GM23338 (cell line): ENCODE measurements around the gene MAP2K7. TPM values are rescaled to one million over a fixed set of nuclear protein-coding genes. Genes with fewer than 3 reads are reported as not detected.

ENCODE experiments used
- ATAC-seq: fragments of 200-7000 bp; cut with Tn5 transposase; 3 replicates; pipeline ENCODE4 v1.9.1; 2020
- DNase-seq: peaks from one replicate; pipeline ENCODE4 v3.0.0-alpha.2; 2015; ENCODE audit warnings: low spot score
- H2AFZ ChIP-seq: fragments of 200-600 bp; sonication (generic); 2 replicates; pipeline ENCODE4 v1.8.0; 2016; ENCODE audit warnings: antibody characterized with exemption, mild to moderate bottlenecking, moderate library complexity
- H3F3A ChIP-seq: fragments of 200-600 bp; sonication (generic); replicated peaks from 2 replicates; pipeline ENCODE4 v1.8.0; 2017; ENCODE audit warnings: antibody characterized with exemption, mixed run types, low read depth
- H3K27ac ChIP-seq: fragments of 200-600 bp; sonication (generic); 2 replicates; pipeline ENCODE4 v1.6.1; 2016; ENCODE audit warnings: low read depth
- H3K27me3 ChIP-seq: fragments of 200-600 bp; sonication (generic); 2 replicates; pipeline ENCODE4 v1.8.0; 2016; ENCODE audit warnings: mild to moderate bottlenecking, mixed run types, moderate library complexity; ENCODE audit not compliant: insufficient read depth
- H3K36me3 ChIP-seq: fragments of 200-600 bp; sonication (generic); 2 replicates; pipeline ENCODE4 v1.8.0; 2016; ENCODE audit warnings: mild to moderate bottlenecking; ENCODE audit not compliant: insufficient read depth
- H3K4me1 ChIP-seq: fragments of 200-600 bp; sonication (generic); 2 replicates; pipeline ENCODE4 v1.8.0; 2016; ENCODE audit warnings: mild to moderate bottlenecking, moderate library complexity; ENCODE audit not compliant: insufficient read depth
- H3K4me2 ChIP-seq: fragments of 200-600 bp; sonication (generic); 2 replicates; pipeline ENCODE4 v1.7.1; 2017; ENCODE audit warnings: mixed run types
- H3K4me3 ChIP-seq: fragments of 200-600 bp; sonication (generic); 2 replicates; pipeline ENCODE4 v1.6.1; 2016; ENCODE audit warnings: mixed run types
- H3K79me2 ChIP-seq: fragments of 200-600 bp; sonication (generic); replicated peaks from 2 replicates; pipeline ENCODE4 v1.8.0; 2017; ENCODE audit warnings: mild to moderate bottlenecking; ENCODE audit not compliant: insufficient read depth
- H3K9me2 ChIP-seq: fragments of 200-600 bp; sonication (generic); 2 replicates; pipeline ENCODE4 v1.8.0; 2017; ENCODE audit not compliant: insufficient read depth
- H4K20me1 ChIP-seq: fragments of 200-600 bp; sonication (generic); replicated peaks from 2 replicates; pipeline ENCODE4 v1.8.0; 2017; ENCODE audit warnings: mild to moderate bottlenecking; ENCODE audit not compliant: insufficient read depth
- H3K27ac Mint-ChIP-seq: 2 replicates; pipeline ENCODE4 v1.8.0; 2020; ENCODE audit warnings: inconsistent platforms, mild to moderate bottlenecking, moderate library complexity, mixed read lengths
- H3K27me3 Mint-ChIP-seq: 3 replicates; pipeline ENCODE4 v1.8.0; 2022; ENCODE audit warnings: low read depth, mild to moderate bottlenecking, moderate library complexity, mixed read lengths, inconsistent platforms; ENCODE audit not compliant: insufficient read depth, poor library complexity
- H3K36me3 Mint-ChIP-seq: 3 replicates; pipeline ENCODE4 v1.8.0; 2021; ENCODE audit warnings: low read depth, mild to moderate bottlenecking, inconsistent platforms, moderate library complexity, mixed read lengths
- H3K4me1 Mint-ChIP-seq: 3 replicates; pipeline ENCODE4 v1.8.0; 2020; ENCODE audit warnings: mild to moderate bottlenecking, inconsistent platforms, mixed read lengths
- H3K4me3 Mint-ChIP-seq: 3 replicates; pipeline ENCODE4 v1.8.0; 2021; ENCODE audit warnings: moderate library complexity, mild to moderate bottlenecking, inconsistent platforms, mixed read lengths
- H3K9me3 Mint-ChIP-seq: 3 replicates; pipeline ENCODE4 v1.8.0; 2020; ENCODE audit warnings: moderate library complexity, mild to moderate bottlenecking, inconsistent platforms, mixed read lengths
- CREB1 ChIP-seq: fragments of 250-450 bp; sonication (Bioruptor Pico); IDR thresholded peaks from 2 replicates; pipeline ENCODE4 v1.5.0; 2020; ENCODE audit warnings: low read depth, mild to moderate bottlenecking, moderate library complexity
- EZH2phosphoT487 ChIP-seq: fragments of 200-600 bp; sonication (generic); IDR thresholded peaks from one replicate; pipeline ENCODE4 v1.8.1; 2018; ENCODE audit warnings: antibody characterized with exemption; ENCODE audit not compliant: unreplicated experiment
- JUNB ChIP-seq: IDR thresholded peaks from one replicate; pipeline ENCODE4 v1.6.1; 2016; ENCODE audit warnings: antibody characterized with exemption; ENCODE audit not compliant: unreplicated experiment
- ZNF331 ChIP-seq: fragments of 250-450 bp; sonication (Bioruptor Pico); IDR thresholded peaks from 2 replicates; pipeline ENCODE4 v1.5.0; 2020; ENCODE audit warnings: low read depth, mild to moderate bottlenecking, moderate library complexity
- polyA plus RNA-seq: library from polyadenylated mRNA; unstranded; fragments of >200 nt; fragmentation: Nextera tagmentation; extraction: Ambion mirVana; gene quantifications from 2 replicates; pipeline ENCODE4 v1.2.1, GENCODE V29; 2016
- total RNA-seq: library from RNA; depleted of rRNA; stranded (reverse); fragments of >200 nt; shearing (Covaris generic); gene quantifications from 2 replicates; pipeline ENCODE4 v1.2.3, GENCODE V29; 2014
- TF ChIP-seq, protein P1 (sequence below): fragments of 250-450 bp; sonication (Bioruptor Pico); IDR thresholded peaks from 2 replicates; pipeline ENCODE4 v1.5.0; 2020; ENCODE audit warnings: mild to moderate bottlenecking, moderate library complexity

Gene MAP2K7
- total and polyA plus RNA-seq, 2 experiments from 2014 or later = 11.3 to 22.6 TPM

GRCh38 chr19:7903244-7904073 is at the start of gene MAP2K7 (continued):
- TF ChIP-seq, protein P1, sequence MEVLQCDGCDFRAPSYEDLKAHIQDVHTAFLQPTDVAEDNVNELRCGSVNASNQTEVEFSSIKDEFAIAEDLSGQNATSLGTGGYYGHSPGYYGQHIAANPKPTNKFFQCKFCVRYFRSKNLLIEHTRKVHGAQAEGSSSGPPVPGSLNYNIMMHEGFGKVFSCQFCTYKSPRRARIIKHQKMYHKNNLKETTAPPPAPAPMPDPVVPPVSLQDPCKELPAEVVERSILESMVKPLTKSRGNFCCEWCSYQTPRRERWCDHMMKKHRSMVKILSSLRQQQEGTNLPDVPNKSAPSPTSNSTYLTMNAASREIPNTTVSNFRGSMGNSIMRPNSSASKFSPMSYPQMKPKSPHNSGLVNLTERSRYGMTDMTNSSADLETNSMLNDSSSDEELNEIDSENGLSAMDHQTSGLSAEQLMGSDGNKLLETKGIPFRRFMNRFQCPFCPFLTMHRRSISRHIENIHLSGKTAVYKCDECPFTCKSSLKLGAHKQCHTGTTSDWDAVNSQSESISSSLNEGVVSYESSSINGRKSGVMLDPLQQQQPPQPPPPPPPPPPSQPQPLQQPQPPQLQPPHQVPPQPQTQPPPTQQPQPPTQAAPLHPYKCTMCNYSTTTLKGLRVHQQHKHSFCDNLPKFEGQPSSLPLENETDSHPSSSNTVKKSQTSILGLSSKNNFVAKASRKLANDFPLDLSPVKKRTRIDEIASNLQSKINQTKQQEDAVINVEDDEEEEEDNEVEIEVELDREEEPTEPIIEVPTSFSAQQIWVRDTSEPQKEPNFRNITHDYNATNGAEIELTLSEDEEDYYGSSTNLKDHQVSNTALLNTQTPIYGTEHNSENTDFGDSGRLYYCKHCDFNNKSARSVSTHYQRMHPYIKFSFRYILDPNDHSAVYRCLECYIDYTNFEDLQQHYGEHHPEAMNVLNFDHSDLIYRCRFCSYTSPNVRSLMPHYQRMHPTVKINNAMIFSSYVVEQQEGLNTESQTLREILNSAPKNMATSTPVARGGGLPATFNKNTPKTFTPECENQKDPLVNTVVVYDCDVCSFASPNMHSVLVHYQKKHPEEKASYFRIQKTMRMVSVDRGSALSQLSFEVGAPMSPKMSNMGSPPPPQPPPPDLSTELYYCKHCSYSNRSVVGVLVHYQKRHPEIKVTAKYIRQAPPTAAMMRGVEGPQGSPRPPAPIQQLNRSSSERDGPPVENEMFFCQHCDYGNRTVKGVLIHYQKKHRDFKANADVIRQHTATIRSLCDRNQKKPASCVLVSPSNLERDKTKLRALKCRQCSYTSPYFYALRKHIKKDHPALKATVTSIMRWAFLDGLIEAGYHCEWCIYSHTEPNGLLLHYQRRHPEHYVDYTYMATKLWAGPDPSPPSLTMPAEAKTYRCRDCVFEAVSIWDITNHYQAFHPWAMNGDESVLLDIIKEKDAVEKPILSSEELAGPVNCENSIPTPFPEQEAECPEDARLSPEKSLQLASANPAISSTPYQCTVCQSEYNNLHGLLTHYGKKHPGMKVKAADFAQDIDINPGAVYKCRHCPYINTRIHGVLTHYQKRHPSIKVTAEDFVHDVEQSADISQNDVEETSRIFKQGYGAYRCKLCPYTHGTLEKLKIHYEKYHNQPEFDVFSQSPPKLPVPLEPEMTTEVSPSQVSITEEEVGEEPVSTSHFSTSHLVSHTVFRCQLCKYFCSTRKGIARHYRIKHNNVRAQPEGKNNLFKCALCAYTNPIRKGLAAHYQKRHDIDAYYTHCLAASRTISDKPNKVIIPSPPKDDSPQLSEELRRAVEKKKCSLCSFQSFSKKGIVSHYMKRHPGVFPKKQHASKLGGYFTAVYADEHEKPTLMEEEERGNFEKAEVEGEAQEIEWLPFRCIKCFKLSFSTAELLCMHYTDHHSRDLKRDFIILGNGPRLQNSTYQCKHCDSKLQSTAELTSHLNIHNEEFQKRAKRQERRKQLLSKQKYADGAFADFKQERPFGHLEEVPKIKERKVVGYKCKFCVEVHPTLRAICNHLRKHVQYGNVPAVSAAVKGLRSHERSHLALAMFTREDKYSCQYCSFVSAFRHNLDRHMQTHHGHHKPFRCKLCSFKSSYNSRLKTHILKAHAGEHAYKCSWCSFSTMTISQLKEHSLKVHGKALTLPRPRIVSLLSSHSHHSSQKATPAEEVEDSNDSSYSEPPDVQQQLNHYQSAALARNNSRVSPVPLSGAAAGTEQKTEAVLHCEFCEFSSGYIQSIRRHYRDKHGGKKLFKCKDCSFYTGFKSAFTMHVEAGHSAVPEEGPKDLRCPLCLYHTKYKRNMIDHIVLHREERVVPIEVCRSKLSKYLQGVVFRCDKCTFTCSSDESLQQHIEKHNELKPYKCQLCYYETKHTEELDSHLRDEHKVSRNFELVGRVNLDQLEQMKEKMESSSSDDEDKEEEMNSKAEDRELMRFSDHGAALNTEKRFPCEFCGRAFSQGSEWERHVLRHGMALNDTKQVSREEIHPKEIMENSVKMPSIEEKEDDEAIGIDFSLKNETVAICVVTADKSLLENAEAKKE (CRISPR knock-in tag) = no peak

- H3K4me2 ChIP-seq = no peak overlapping the region
- H2AFZ ChIP-seq = no peak overlapping the region
- Mint-ChIP-seq H3K27ac (no peak overlapping the region), H3K36me3 (no peaks in the 10 kb centered on the region; the same call in 2 of the 3 replicates), H3K4me3 (no peak overlapping the region; the same call in 2 of the 3 replicates), H3K4me1 (peaks cover 28% of the 10 kb centered on the region), H3K27me3 (peaks cover 22% of the 10 kb centered on the region), H3K9me3 (no peaks in the 10 kb centered on the region)
- no peaks in the 10 kb centered on the region for H4K20me1 ChIP-seq
- H3K79me2 ChIP-seq = no peaks in the 10 kb centered on the region
- ATAC-seq = no peak
- no peak for DNase-seq
- H3K27me3 ChIP-seq = peaks cover 2% of the 10 kb centered on the region; the same call in 1 of the 2 replicates
- no peaks in the 10 kb centered on the region for H3F3A ChIP-seq
- H3K9me2 ChIP-seq = no peaks in the 10 kb centered on the region
- no peaks in the 10 kb centered on the region for H3K36me3 ChIP-seq
- H3K27ac ChIP-seq = no peak overlapping the region
- peaks cover 19% of the 10 kb centered on the region; the same call in 1 of the 2 replicates for H3K4me1 ChIP-seq
- no peak overlapping the region for H3K4me3 ChIP-seq
- TF ChIP-seq EZH2phosphoT487 (no peak), ZNF331 (CRISPR knock-in tag) (no peak), CREB1 (CRISPR knock-in tag) (no peak), JUNB (no peak)
- TF ChIP-seq, protein P1 (CRISPR knock-in tag) = no peak
These were observed 48.1 kb upstream of the MAP2K7 start for GRCh38 chr19:7855426-7856108.
